ENCODE results near the gene VWA7.

The VWA7 gene

DNA sequence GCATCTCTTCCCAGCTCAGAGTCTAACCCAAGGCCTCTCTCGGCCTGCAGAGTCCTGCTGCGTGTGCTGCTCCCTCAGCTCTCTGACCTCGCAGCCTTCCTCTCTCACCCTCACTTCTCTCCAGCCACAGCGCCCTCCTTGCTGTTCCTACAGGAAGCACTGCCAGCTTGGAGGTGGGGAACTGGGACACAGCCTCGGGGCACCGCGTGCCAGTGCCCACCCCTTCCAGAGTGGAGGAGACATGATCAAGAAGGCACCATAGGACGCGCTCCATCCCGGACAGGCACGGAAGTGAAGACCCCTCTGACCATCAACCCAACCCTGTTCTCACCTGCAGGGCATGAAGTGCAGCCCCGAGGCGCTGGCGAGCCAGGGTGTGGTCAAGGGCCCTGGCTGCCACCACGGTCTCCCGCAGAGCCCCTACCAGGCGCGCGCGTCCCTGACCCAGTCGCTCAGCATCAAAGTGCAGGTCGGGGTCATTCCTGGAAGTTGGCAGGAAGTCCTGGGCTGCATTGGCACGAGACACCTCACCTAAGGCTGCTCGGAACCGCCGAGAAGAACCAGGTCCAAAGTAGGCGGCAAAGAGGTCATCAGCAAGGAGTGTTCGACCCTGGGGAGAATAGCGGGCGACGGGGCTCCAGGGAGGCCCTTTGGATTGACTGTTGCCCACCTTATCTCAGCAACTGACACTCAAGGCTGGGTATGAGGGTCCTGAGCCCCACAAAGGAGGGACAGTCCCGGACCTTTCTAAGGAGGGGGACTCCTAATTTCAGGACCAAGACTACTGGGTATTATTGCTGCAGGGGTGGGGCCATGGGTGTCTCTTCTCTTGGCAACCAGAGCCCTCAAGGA is 1.3 kb downstream of the VWA7 start:
- ATAC-seq (ENCODE audit: low read depth) (no peak), DNase-seq (ENCODE audit: low spot score) (no peak)
- TF ChIP-seq, protein P1, sequence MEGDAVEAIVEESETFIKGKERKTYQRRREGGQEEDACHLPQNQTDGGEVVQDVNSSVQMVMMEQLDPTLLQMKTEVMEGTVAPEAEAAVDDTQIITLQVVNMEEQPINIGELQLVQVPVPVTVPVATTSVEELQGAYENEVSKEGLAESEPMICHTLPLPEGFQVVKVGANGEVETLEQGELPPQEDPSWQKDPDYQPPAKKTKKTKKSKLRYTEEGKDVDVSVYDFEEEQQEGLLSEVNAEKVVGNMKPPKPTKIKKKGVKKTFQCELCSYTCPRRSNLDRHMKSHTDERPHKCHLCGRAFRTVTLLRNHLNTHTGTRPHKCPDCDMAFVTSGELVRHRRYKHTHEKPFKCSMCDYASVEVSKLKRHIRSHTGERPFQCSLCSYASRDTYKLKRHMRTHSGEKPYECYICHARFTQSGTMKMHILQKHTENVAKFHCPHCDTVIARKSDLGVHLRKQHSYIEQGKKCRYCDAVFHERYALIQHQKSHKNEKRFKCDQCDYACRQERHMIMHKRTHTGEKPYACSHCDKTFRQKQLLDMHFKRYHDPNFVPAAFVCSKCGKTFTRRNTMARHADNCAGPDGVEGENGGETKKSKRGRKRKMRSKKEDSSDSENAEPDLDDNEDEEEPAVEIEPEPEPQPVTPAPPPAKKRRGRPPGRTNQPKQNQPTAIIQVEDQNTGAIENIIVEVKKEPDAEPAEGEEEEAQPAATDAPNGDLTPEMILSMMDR (IDR thresholded peaks at IDR 0.05; ENCODE audit: poor library complexity, severe bottlenecking), result no peak
- Histone ChIP-seq H3K27ac (ENCODE audit: poor library complexity, severe bottlenecking) (peak overlapping the region; percentile 73), H3K9me3 (ENCODE audit: severe bottlenecking) (no peaks in the 10 kb centered on the region), H3K4me3 (ENCODE audit: severe bottlenecking) (no peak overlapping the region), H3K36me3 (ENCODE audit: low read depth) (peaks cover 10% of the 10 kb centered on the region), H3K4me1 (ENCODE audit: insufficient read depth, poor library complexity, severe bottlenecking) (peaks cover 19% of the 10 kb centered on the region), H3K27me3 (ENCODE audit: insufficient read depth, poor library complexity, severe bottlenecking) (no peaks in the 10 kb centered on the region)

DNA sequence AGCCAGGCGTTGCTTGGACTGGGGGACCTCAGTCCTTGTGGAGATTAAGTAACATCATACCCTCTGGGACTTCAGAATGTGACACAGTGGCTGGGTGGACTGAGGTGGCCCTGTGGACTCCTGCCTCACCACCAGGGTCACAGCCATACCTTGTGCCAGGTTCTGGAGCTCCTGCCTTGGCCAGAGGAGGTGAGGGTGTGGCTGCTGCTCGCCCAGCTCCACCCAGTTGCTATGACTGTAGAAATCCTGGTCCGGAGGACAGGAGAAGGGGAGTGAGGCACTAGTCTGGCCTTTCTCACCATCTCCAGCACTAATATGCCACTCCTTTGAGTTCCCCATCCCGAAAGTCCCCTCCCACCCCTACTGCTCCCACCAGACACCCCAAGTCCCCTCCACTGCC is 1.9 kb downstream of the VWA7 start:
- Histone ChIP-seq H3K36me3 (ENCODE audit: low read depth) (peaks cover 8% of the 10 kb centered on the region; the same call in 1 of the 2 replicates), H3K9me3 (ENCODE audit: severe bottlenecking) (no peaks in the 10 kb centered on the region), H3K4me3 (ENCODE audit: severe bottlenecking) (no peak overlapping the region), H3K4me1 (ENCODE audit: insufficient read depth, poor library complexity, severe bottlenecking) (peaks cover 19% of the 10 kb centered on the region), H3K27me3 (ENCODE audit: insufficient read depth, poor library complexity, severe bottlenecking) (no peaks in the 10 kb centered on the region), H3K27ac (ENCODE audit: poor library complexity, severe bottlenecking) (no peak overlapping the region)
- 0 out of 3 replicates have a peak, but pooled peaks have one; percentile 19 for ATAC-seq (ENCODE audit: low read depth)
- TF ChIP-seq, protein P1 (IDR thresholded peaks at IDR 0.05; ENCODE audit: poor library complexity, severe bottlenecking), result no peak
- no peak for DNase-seq (ENCODE audit: low spot score)

DNA sequence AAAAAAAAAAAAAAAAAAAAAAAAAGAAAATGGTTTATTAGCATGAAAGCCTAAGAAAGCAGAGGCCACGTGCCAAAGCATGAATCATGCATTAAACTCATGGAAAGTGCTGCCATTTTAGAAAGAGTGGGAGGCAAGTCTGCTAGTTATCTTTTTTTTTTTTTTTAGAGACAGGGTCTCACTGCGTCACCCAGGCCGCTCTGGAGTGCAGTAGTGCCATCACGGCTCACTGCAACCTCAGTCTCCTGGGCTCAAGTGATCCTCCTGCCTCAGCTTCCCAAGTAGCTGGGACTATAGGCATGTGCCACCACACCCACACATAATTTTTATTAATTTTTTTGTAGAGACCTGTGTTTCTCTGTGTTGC is 5.2 kb downstream of the VWA7 start:
- Histone ChIP-seq H3K36me3 (ENCODE audit: low read depth) (no peaks in the 10 kb centered on the region), H3K4me1 (ENCODE audit: insufficient read depth, poor library complexity, severe bottlenecking) (peaks cover 16% of the 10 kb centered on the region), H3K4me3 (ENCODE audit: severe bottlenecking) (no peak overlapping the region), H3K27me3 (ENCODE audit: insufficient read depth, poor library complexity, severe bottlenecking) (no peaks in the 10 kb centered on the region), H3K9me3 (ENCODE audit: severe bottlenecking) (no peaks in the 10 kb centered on the region), H3K27ac (ENCODE audit: poor library complexity, severe bottlenecking) (no peak overlapping the region)
- ATAC-seq (ENCODE audit: low read depth) (no peak), DNase-seq (ENCODE audit: low spot score) (no peak)
- TF ChIP-seq, protein P1 (IDR thresholded peaks at IDR 0.05; ENCODE audit: poor library complexity, severe bottlenecking), result no peak

DNA sequence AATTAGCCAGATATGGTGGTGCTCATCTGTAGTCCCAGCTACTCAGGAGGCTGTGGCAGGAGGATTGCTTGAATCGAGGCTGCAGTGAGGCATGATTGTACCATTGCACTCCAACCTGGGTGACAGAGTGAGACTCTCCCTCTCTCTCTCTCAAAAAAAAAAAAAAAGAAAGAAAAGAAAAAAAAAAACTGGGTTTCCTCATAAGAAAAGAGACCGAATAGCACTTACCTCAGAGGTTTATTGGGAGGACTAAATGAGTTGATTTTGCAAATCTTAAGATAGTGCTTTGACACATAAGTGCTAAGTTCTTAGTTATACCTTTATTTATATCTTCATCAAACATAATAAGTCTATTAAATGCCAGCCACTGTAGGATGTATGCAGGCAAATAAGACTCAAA is 6.3 kb downstream of the VWA7 start:
- DNase-seq (ENCODE audit: low spot score) (no peak), ATAC-seq (ENCODE audit: low read depth) (no peak)
- no peak overlapping the region for H3K27ac ChIP-seq (ENCODE audit: poor library complexity, severe bottlenecking)
- H3K9me3 ChIP-seq (ENCODE audit: severe bottlenecking), result no peaks in the 10 kb centered on the region
- H3K27me3 ChIP-seq (ENCODE audit: insufficient read depth, poor library complexity, severe bottlenecking), result no peaks in the 10 kb centered on the region
- H3K4me3 ChIP-seq (ENCODE audit: severe bottlenecking), result no peak overlapping the region
- TF ChIP-seq, protein P1 (IDR thresholded peaks at IDR 0.05; ENCODE audit: poor library complexity, severe bottlenecking), result no peak
- no peaks in the 10 kb centered on the region for H3K36me3 ChIP-seq (ENCODE audit: low read depth)
- H3K4me1 ChIP-seq (ENCODE audit: insufficient read depth, poor library complexity, severe bottlenecking), result peaks cover 7% of the 10 kb centered on the region

All from RWPE2 (cell line).